ENCODE measurements around the gene CR2. TPM values are rescaled to one million over a fixed set of nuclear protein-coding genes. Genes with fewer than 3 reads are reported as not detected.
"Not testable (repeated sequence)": the region's sequence is repeated elsewhere in the genome, so short reads cannot be mapped to it uniquely, and the experiment has no call there.

The CR2 gene
- total RNA-seq, 1 donor from 2014 or later, result not detected

GRCh38 chr1:207536263-207536662 is 82.1 kb downstream of the CR2 start:
- intact Hi-C loops (cut with DNase I); H3K4me3 ChIP-seq; H3K36me3 ChIP-seq; H3K27ac ChIP-seq; H3K27me3 ChIP-seq; H3K9me3 ChIP-seq; H3K4me1 ChIP-seq; DNase-seq (ENCODE audit: low spot score in 2 of 2): not testable (repeated sequence)

Other genes with a start within 250 kb of the CR2 start
- gene CD55, start 132.7 kb upstream of the CR2 start, total RNA-seq, result 73.1 TPM
- 8.4 TPM for gene CR1, start 41.8 kb downstream of the CR2 start, total RNA-seq
- not detected for gene CR1L, start 190.8 kb downstream of the CR2 start, total RNA-seq

All from ascending aorta (tissue), 2 donors.